GM23338 (cell line): ENCODE results near the gene ENTR1. TPM values are rescaled to one million over a fixed set of nuclear protein-coding genes. Genes with fewer than 3 reads are reported as not detected.

ENCODE experiments used
- CTCF ChIP-seq, 2 experiments: fragments of 200-600 bp in 1 of 2; sonication (generic) in 1 of 2; conservative IDR thresholded peaks; 2 replicates each; pipeline versions ENCODE4 v1.5.1 to v1.6.1; 2016 to 2017; ENCODE audit warnings: antibody characterized with exemption in 2 of 2, low read depth in 2 of 2, mild to moderate bottlenecking in 2 of 2, moderate library complexity in 1 of 2
- ETS1 ChIP-seq: IDR thresholded peaks from 2 replicates; pipeline ENCODE4 v1.6.1; 2016; ENCODE audit warnings: antibody characterized with exemption
- EZH2phosphoT487 ChIP-seq: fragments of 200-600 bp; sonication (generic); IDR thresholded peaks from one replicate; pipeline ENCODE4 v1.8.1; 2018; ENCODE audit warnings: antibody characterized with exemption; ENCODE audit not compliant: unreplicated experiment
- ZNF331 ChIP-seq: fragments of 250-450 bp; sonication (Bioruptor Pico); IDR thresholded peaks from 2 replicates; pipeline ENCODE4 v1.5.0; 2020; ENCODE audit warnings: low read depth, mild to moderate bottlenecking, moderate library complexity
- ZNF462 ChIP-seq: fragments of 250-450 bp; sonication (Bioruptor Pico); IDR thresholded peaks from 2 replicates; pipeline ENCODE4 v1.5.0; 2020; ENCODE audit warnings: mild to moderate bottlenecking, moderate library complexity
- polyA plus RNA-seq: library from polyadenylated mRNA; unstranded; fragments of >200 nt; fragmentation: Nextera tagmentation; extraction: Ambion mirVana; gene quantifications from 2 replicates; pipeline ENCODE4 v1.2.1, GENCODE V29; 2016
- total RNA-seq: library from RNA; depleted of rRNA; stranded (reverse); fragments of >200 nt; shearing (Covaris generic); gene quantifications from 2 replicates; pipeline ENCODE4 v1.2.3, GENCODE V29; 2014

Gene ENTR1
- total and polyA plus RNA-seq, 2 experiments from 2014 or later: 25.6 to 91.9 TPM

- TF ChIP-seq ZNF462 (CRISPR knock-in tag) (no peak), EZH2phosphoT487 (no peak), ZNF331 (CRISPR knock-in tag) (no peak), ETS1 (no peak), CTCF (conservative IDR thresholded peaks at IDR 0.05; ENCODE audit: low read depth in 2 of 2) (no peak)
Measured at GRCh38 chr9:136357202-136357725, 53.1 kb downstream of the ENTR1 start (continued).
